Esophagus muscularis mucosa (tissue), 4 donors: Measurements from ENCODE around the gene ATP11A.

Experiments
- EP300 ChIP-seq: sonication (generic); formaldehyde crosslinking; IDR thresholded peaks from one replicate; pipeline ENCODE4 v1.6.1; 2017; ENCODE audit warnings: antibody characterized with exemption
- POLR2A ChIP-seq: fragments of 450-650 bp; IDR thresholded peaks from one replicate; pipeline ENCODE4 v1.6.1; 2017; ENCODE audit warnings: antibody characterized with exemption, moderate library complexity, mild to moderate bottlenecking, low read depth
- POLR2AphosphoS5 ChIP-seq, 2 donors: sonication (generic); formaldehyde crosslinking; IDR thresholded peaks; one replicate each; pipeline ENCODE4 v1.6.1; 2017; ENCODE audit warnings: antibody characterized with exemption in 2 of 2
- TF ChIP-seq, protein P1 (sequence below), 3 experiments: fragments of 200-600 bp in 2 of 3; fragments of 450-650 bp in 1 of 3; sonication (generic) in 2 of 3; IDR thresholded peaks; one replicate each; pipeline ENCODE4 v1.5.1; 2017 to 2019; ENCODE audit warnings: antibody characterized with exemption in 3 of 3, mild to moderate bottlenecking in 2 of 3, moderate library complexity in 1 of 3

DNA sequence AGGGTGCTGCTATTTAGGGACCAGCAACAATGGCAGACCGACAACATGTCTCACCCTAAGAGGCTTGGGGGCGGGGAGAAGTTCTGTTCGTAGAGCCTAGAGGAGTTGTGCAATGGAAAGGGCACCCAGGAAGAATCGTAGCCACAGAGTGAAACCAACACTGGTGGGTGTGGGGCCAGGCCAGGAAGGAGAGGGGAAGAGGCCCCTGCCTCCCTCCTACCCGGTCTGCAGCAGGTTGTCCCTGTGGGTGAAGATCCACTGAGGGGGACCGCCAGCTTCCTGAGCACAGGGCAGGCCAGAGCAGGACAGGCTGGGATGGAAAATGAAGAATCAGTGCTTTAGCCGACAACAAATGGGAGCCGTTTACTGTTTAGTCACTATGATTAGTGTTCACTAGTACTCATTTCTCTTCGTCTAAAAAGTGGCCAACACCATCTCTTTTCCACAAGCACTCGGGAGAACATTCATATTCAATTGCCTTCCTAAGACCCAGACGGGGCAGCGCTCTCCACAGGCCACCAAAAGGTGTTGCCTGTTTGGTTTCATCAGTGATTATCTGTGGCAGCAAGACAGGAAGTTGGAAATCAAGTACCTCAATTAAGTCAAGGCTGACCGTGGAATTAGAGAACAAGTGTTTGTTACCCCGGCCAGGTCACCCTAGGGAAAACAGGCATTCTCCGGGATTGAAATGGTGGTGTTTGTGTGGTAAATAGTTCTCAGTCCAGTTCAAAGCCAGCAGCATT, 1.1 kb upstream of the ATP11A start:
- TF ChIP-seq POLR2AphosphoS5 (IDR thresholded peaks at IDR 0.05) (no peak), POLR2A (no peak), EP300 (no peak)
- TF ChIP-seq, protein P1, sequence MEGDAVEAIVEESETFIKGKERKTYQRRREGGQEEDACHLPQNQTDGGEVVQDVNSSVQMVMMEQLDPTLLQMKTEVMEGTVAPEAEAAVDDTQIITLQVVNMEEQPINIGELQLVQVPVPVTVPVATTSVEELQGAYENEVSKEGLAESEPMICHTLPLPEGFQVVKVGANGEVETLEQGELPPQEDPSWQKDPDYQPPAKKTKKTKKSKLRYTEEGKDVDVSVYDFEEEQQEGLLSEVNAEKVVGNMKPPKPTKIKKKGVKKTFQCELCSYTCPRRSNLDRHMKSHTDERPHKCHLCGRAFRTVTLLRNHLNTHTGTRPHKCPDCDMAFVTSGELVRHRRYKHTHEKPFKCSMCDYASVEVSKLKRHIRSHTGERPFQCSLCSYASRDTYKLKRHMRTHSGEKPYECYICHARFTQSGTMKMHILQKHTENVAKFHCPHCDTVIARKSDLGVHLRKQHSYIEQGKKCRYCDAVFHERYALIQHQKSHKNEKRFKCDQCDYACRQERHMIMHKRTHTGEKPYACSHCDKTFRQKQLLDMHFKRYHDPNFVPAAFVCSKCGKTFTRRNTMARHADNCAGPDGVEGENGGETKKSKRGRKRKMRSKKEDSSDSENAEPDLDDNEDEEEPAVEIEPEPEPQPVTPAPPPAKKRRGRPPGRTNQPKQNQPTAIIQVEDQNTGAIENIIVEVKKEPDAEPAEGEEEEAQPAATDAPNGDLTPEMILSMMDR (IDR thresholded peaks at IDR 0.05): no peak
